GM21526 (cell line): Measurements from ENCODE around the gene BACH1.

ENCODE experiments used
- ATAC-seq: cut with Tn5 transposase; IDR thresholded peaks from one replicate; pipeline ENCODE4 v1.9.1; 2021; ENCODE audit warnings: moderate library complexity; ENCODE audit not compliant: unreplicated experiment, low FRiP score

BACH1 gene

GRCh38 chr21:29290240-29290639 is 8.5 kb upstream of the BACH1 start:
- ATAC-seq: no peak

GRCh38 chr21:29293495-29293894 is 5.2 kb upstream of the BACH1 start:
- peak; percentile 77 for ATAC-seq

DNA sequence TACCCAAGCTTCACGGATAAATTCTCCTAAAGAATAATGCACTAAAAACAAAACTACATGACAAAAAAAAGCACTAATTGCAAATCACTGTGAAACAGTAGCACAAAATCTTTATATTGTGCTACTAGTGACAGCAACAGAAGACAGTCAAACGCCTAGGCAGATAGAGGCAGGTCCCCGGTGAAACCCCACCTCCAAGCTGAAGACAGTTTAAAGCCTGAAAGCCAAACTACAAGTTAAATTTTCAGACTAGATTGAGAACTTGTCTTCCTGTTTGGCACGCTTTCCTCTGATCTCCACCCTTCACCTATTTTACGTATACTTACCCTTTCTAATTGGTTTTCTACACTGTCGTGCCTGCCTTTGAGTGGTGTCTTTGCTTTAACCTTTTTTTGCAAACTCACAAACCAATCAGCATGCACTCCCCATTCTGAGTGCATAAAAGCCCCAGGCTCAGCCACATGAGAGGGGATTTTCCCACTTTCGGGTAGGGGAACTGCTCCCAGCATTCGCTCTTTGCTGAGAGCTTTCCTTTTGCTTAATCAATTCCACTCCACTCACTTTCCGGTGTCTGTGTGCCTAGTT is 3.6 kb upstream of the BACH1 start:
- ATAC-seq: no peak

GRCh38 chr21:29296446-29296845 is 2.3 kb upstream of the BACH1 start:
- no peak for ATAC-seq

- no peak for ATAC-seq
Observed at GRCh38 chr21:29297483-29298347, 1.0 kb upstream of the BACH1 start.

- peak; percentile 7 for ATAC-seq
Observed at GRCh38 chr21:29299046-29299915, 559 bp downstream of the BACH1 start.

GRCh38 chr21:29299916-29300806 is 1.4 kb downstream of the BACH1 start:
- peak; percentile 58 for ATAC-seq

GRCh38 chr21:29300807-29301138 is 2.1 kb downstream of the BACH1 start:
- ATAC-seq: no peak

DNA sequence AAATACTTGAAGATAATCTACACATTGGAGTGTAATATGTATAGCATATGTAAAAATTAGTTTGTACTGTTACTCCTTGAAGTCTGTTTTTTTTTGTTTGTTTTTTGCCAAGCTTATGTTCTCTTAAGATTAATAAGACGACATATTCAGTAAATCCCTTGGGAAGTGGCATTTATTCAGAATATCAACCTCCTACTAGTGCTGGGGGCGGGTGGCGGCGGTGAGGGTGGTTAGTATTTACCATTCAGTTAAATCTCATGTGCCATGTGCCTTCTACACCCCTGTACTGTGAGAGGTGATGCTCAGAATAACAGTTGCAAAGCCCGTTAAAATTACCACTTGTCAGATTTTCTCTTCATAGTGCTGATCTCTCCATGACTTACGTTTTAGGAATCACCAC is 3.0 kb downstream of the BACH1 start:
- ATAC-seq: no peak

GRCh38 chr21:29302359-29302875 is 3.7 kb downstream of the BACH1 start:
- no peak for ATAC-seq

DNA sequence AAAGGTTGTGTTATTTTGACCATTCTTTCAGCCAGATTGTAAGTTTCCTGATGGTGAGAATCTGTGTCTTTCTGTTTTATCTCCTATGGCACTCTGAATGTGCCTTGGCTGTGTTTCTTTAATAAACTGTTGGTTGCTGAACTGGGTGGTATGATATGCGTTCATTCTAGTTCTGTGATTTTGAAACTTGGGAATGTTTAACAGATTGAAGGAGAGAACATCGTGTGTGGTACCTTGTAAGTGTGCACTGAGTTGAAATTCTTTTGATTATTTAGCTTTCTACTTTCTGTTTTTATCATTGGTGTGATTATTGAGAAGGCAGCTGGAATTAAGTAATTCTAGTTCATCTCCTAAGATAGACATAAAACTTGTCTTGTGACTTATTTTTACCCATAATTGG is 4.6 kb downstream of the BACH1 start:
- no peak for ATAC-seq

GRCh38 chr21:29304597-29304996 is 5.9 kb downstream of the BACH1 start:
- no peak for ATAC-seq

DNA sequence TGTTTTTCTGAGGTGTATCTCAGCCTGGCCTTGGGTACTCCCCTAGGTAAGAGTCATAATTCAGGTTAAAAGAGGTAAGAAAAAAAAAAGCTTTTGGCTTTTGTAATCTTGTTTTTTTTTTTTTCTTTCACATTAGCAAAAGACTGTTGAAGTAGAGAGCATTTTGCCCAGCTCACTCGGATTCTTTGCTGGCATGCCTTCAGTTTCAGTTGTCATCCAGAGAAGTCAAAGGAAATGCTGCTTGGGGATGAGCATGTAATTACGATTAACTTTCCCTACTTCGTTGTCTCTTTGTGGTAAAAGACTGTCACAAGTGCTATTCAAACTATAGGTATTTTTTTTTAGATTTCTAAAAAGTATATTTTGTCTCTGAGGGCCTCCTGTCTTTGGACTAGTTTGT is 6.3 kb downstream of the BACH1 start:
- ATAC-seq: no peak

GRCh38 chr21:29305561-29305960 is 6.8 kb downstream of the BACH1 start:
- no peak for ATAC-seq

- ATAC-seq: no peak
Observed at GRCh38 chr21:29306920-29307319, 8.2 kb downstream of the BACH1 start.

DNA sequence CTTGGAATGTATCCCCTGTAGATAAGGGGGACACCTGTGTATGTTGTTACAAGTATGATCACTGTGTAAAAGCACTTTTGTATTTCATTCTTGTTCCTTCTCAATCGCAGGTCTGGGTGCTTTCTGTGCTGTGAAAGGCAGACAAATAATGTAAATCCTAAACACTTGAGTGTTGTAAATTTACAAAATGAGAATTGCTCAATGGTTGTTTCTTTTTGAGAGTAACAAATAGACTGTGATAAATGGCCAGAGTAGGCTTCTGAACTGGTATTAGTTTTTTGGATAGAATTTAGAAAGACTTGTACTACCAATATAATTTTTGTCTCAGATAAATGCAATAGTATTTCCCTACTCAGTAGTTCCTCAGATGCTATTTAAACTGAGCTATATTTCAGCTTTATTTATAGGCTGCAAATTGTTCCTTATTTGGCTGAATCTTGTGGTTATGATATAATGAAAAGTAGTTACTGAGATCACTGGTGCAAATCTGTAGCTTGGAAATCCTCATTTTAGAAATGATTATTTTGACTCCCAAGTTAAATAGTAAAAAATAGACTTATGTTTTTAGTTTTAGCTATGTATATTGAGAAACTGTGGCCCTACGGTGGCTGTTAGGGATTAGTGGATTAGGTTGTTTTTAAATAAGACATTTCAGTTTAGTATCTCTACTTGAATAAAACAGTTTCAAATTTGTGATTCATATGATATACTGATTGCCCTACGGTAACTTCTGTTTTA is 9.2 kb downstream of the BACH1 start:
- no peak for ATAC-seq

GRCh38 chr21:29308456-29308783 is 9.7 kb downstream of the BACH1 start:
- no peak for ATAC-seq

- no peak for ATAC-seq
Observed at GRCh38 chr21:29309703-29310102, 11.0 kb downstream of the BACH1 start.

- ATAC-seq: no peak
Observed at GRCh38 chr21:29311802-29312201, 13.1 kb downstream of the BACH1 start.

GRCh38 chr21:29312981-29313380 is 14.3 kb downstream of the BACH1 start:
- ATAC-seq: no peak
